ENCODE measurements around the gene SIPA1. TPM values are rescaled to one million over a fixed set of nuclear protein-coding genes. Genes with fewer than 3 reads are reported as not detected.

Gene SIPA1
- total RNA-seq, 3 donors from 2014 or later: 23.2 to 52.5 (median 28.1) TPM

GRCh38 chr11:65623852-65624616 lies 13.9 kb upstream of the SIPA1 start:
- DNase-seq (no peak), ATAC-seq (no peak)
- intact Hi-C loops (cut with DNase I, micrococcal nuclease): no loop called here
- Histone ChIP-seq H3K4me3 (no peak overlapping the region), H3K4me1 (ENCODE audit: low read depth) (no peaks in the 10 kb centered on the region), H3K9me3 (no peaks in the 10 kb centered on the region), H3K36me3 (ENCODE audit: low read depth) (no peaks in the 10 kb centered on the region)
- TF ChIP-seq CTCF (IDR thresholded peaks at IDR 0.05): no peak

GRCh38 chr11:65624931-65625627 lies 12.8 kb upstream of the SIPA1 start:
- Histone ChIP-seq H3K36me3 (ENCODE audit: low read depth) (peaks cover 7% of the 10 kb centered on the region), H3K4me1 (ENCODE audit: low read depth) (no peaks in the 10 kb centered on the region), H3K4me3 (no peak overlapping the region), H3K9me3 (no peaks in the 10 kb centered on the region)
- intact Hi-C loops (cut with DNase I, micrococcal nuclease): no loop called here
- ATAC-seq: no peak
- no peak for TF ChIP-seq CTCF (IDR thresholded peaks at IDR 0.05)
- DNase-seq: no peak

GRCh38 chr11:65625628-65626342 lies 12.1 kb upstream of the SIPA1 start:
- Histone ChIP-seq H3K4me3 (no peak overlapping the region), H3K4me1 (ENCODE audit: low read depth) (no peaks in the 10 kb centered on the region), H3K36me3 (ENCODE audit: low read depth) (peaks cover 7% of the 10 kb centered on the region), H3K9me3 (no peaks in the 10 kb centered on the region)
- ATAC-seq (peak; percentile 84), DNase-seq (peak in 2 of 3 donors; percentile 75 to 77)
- TF ChIP-seq CTCF (IDR thresholded peaks at IDR 0.05): peak; percentile 41
- intact Hi-C loops (cut with DNase I, micrococcal nuclease): no loop called here

GRCh38 chr11:65627202-65627601 lies 10.7 kb upstream of the SIPA1 start:
- peaks cover 7% of the 10 kb centered on the region for H3K36me3 ChIP-seq (ENCODE audit: low read depth)
- intact Hi-C loops (cut with DNase I, micrococcal nuclease): no loop called here
- TF ChIP-seq CTCF (IDR thresholded peaks at IDR 0.05): no peak
- no peaks in the 10 kb centered on the region for H3K4me1 ChIP-seq (ENCODE audit: low read depth)
- H3K9me3 ChIP-seq: no peaks in the 10 kb centered on the region
- DNase-seq: no peak
- no peak overlapping the region for H3K4me3 ChIP-seq
- ATAC-seq: no peak

- no peak overlapping the region for H3K4me3 ChIP-seq
- H3K4me1 ChIP-seq (ENCODE audit: low read depth): no peaks in the 10 kb centered on the region
- no peaks in the 10 kb centered on the region for H3K9me3 ChIP-seq
- peaks cover 7% of the 10 kb centered on the region for H3K36me3 ChIP-seq (ENCODE audit: low read depth)
- DNase-seq (no peak), ATAC-seq (no peak)
- no peak for TF ChIP-seq CTCF (IDR thresholded peaks at IDR 0.05)
- intact Hi-C loops (cut with DNase I, micrococcal nuclease): no loop called here
Observed at GRCh38 chr11:65629579-65629978, 8.3 kb upstream of the SIPA1 start.
